Measurements from ENCODE around the gene RPTOR.

RPTOR gene

DNA sequence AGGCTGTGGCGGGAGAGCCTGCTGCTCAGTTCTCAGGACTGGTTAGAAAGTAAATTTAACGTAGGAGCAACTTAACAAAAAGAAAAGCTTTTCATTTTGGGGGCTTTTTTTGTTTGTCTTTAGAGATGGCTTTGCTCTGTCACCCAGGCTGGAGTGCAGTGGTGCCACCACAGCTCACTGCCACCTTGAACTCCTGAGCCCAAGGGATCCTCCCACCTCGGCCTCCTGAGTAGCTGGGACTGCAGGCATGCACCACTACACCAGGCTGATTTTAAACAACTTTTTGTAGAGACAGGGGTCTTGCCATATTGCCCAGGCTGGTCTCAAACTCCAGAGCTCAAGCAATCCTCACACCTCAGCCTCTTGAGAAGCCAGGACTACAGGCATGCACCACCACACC is 205.0 kb downstream of the RPTOR start:
- no peak for DNase-seq

DNA sequence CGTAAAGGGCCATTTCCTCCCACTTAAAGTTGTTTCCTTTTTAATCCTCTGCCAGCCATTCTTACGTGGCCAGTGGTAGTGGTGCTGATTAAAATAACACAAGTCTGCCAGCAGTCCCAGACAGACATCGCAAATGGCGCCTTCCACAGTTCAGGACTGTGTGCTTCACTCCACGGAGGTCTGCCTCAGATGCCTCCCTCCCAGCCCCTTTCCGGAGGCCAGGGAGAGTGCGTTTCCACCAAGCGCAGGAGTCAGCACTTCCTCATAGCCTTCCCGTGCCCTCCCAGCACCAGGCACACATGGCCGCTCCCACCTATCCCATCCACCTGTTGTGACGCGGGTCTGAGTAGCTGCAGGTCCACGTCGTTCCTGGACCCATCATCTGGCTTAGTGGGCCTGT is 205.6 kb downstream of the RPTOR start:
- no peak for DNase-seq

DNA sequence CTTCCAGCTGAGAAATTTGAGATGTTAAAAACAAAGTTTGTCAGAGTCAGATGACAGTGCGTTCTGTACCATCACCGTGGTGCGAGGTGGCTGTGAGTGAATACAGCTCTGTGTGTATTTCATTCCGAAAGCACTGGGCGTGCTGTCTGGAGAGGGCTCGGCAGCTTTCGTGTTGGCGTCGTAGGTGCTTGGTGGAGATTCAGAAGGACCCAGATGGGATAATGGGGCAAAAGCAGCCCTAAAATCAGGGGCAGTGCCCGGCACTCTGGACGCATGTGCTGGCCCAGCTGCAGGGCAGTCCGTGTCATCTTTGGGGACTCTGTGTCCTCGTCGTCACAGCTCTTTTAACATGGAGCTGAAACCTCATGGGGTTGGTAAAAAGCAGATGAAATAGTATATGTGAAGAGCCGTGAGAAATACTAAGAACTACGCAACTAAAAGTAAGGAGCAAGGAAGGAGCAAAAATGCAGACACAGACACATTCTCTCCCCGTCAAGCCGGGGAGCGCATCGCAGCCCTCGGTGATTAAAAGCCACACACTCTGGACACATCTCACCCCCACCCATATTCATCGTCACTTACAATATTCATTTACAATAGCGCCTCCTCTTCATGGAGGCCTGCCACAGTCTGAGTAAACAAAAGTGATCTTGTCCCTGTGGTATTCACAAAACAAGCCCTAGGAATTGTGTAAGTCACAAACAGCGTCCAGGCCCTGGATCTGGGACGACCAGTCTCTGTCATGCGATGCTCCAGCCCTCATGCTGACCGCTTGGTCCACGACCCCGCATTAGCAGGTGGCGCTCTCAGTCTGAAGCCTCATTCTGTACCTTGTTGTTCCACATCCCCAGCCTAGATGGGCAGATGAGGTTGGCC is 206.7 kb downstream of the RPTOR start:
- no peak for DNase-seq

DNA sequence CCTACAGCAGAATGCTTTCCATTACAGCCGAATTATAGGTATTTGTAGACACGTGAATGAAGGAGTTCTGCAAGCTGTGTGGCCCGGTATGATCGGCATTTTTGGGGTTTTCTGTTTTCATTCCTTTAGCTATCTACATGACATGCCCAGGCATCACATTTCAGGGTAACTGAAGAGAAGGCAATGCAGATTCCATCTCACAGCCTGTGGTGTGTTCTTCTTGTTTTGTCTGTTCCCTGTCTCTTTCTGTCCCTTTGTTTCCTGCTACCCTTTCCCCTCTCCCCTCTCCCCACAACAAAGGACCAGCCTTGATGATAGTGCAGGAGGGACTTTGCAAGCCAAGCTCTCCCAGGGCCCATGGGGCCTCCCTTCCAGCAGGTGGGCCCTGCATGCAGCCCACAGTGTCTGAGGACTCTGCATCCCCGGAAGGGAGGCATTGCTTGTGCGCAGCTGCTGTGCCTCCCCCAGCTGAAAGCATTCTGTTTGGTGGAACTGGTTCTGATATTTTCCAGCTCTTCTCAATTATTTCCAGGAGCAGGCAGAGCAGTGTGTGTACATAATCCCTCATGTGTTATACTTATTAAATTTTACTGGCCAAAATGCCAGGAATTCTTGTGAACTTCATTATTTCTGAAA is 207.4 kb downstream of the RPTOR start:
- DNase-seq, result no peak

DNA sequence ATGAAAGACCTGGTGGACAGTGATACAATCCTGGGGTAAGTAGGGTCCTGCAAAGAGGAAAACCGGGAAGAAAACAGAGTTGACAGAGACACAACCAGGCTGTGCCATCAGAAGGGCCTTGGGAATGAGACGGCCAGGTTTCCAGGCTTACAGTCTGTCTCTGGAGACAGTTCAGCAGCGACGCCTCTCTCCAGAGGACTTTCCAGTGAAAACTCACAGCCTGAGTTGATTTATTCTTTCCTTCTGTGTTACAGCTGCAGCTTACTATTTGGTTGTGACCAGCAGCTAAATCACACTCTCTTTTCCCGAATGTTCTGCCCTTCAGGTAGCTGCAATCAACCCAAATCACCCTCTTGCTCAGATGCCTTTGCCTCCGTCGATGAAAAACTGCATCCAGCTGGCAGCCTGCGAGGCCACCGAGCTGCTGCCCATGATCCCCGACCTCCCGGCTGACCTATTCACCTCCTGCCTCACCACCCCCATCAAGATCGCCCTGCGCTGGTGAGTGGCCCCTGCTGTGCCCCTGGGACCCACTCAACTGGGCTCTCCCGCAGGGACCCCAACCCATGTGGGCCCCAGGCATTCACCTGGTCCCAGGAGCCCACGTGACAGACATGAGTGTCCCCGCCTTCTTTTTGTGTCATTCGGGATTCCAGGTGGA is 209.2 kb downstream of the RPTOR start:
- DNase-seq, result no peak

DNA sequence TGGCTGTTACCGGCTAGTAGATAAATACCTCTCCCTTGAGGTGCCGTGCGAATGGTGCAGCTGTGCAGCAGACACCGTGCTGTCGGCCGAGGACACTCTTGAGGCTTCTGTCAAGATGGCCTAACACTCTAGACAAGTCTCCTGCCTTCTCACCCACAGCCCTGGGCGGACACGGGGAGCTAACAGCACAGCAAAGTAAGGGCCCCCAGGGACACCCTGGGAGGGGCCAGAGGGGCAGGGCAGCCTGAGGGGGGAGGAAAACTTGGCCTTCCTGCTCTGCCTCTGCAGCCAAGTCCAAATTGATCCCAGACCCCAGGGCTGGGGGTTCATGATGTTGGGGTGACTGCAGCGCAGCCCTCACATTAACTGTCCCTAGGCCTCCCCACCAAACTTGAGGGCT is 210.2 kb downstream of the RPTOR start:
- DNase-seq, result no peak

DNA sequence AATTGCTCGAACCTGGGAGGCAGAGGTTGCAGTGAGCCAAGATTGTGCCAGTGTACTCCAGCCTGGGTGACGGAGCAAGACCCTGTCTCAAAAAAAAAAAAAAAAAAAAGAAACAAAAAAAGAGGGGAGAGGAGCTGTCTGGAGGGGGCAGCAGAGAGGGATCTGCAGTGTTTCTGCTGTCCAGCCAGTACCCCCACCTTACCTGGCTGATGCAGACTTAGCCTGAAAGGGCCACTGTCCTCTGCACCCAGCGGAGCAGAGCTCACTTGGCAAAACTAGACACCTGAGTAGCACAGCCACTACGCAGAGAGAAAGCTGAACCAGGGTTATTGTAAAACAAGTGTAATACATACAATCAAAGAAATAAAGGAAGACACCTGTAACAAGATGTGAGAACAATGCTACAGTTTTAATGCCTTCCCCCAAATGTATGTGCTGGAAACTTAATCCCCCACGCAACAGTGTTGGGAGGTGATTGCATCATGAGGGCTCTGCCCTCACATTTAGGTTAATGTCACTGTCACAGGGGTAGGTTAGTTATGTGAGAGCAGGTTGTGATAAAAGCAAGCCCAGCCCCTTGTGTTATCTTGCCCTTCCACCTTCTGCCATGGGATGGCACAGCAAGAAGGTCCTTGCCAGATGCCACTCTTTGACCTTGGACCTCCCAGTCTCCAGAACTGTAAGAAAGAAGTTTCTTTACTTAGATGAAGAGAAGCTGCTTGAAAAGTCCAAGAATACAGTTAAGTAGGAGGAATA is 211.2 kb downstream of the RPTOR start:
- peak in 1 of 5 experiments; percentile 26 for DNase-seq

DNA sequence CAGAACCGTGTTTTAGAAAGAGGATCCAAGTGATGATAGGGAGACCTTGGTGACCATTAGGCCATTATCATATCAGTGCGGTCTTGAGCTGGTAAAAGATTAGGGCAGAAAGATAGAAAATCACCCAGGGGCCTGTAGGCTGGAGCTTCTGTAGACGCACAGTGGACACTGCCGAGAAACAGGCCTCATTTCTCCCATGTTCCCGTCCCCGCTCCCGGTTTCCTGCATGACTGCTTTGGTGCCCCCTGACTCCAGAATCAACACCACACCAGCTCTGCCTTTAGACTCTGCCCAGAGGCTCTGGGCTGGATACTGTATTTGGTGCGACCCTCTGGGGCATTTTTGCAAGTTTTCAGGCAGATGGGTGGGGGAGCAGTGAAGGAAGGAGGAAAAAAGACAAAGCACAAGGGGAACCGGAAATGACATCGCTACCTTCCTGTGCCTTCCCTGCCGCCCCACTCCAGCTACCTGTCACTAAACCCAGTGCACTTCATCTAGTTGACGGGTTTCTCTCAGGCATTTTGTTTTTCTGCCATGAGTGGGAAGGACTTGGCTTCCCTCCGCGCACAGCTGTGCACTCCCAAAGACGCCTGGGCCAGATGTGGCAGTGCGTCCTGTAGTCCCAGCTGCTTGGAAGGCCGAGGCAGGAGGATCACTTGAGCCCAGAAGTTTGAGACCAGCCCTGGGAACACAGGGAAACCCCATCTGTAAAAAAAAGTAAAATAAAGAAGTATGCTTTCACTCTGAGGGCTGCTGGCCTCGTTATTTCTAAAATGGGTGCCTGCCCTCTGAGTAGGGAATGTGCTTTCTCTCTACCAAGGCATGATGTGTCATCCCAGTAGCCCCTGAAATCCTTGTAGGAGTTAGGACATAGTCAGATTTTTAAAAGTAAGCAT is 214.1 kb downstream of the RPTOR start:
- DNase-seq, result peak in 1 of 5 experiments; percentile 66

DNA sequence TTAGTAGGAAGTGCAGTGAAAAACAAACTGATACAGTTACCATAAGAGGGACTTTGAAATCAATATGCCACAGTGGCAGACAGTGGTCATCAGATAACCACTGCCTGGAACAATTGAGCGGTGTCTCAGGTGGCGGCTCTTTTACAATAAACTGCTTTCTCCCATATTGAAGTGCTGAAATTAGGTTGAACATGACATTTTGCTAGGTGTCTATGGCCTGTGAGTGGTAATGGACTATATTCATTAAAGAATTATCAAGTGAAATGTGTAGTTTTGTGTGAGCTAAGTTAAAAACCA is 214.7 kb downstream of the RPTOR start:
- DNase-seq, result peak in 1 of 5 experiments; percentile 48

DNA sequence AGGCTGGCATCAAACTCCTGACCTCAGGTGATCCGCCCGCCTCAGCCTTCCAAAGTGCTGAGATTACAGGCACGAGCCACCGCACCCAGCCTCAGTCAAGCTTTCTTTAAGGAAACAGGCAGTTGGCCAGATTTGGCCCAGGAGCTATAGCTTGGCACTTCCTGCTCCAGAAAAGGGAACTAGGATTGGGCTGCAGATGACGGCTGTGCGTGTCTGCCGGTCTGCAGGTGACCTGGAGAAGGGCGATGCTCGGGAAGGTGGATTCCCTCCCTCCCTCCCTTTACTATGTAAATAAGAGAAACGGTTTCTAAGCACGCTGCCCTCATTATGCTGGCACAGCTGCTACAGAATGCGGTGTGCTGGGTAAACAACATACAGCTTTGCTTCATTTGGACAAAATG is 215.9 kb downstream of the RPTOR start:
- peak in 1 of 5 experiments; percentile 64 for DNase-seq

DNA sequence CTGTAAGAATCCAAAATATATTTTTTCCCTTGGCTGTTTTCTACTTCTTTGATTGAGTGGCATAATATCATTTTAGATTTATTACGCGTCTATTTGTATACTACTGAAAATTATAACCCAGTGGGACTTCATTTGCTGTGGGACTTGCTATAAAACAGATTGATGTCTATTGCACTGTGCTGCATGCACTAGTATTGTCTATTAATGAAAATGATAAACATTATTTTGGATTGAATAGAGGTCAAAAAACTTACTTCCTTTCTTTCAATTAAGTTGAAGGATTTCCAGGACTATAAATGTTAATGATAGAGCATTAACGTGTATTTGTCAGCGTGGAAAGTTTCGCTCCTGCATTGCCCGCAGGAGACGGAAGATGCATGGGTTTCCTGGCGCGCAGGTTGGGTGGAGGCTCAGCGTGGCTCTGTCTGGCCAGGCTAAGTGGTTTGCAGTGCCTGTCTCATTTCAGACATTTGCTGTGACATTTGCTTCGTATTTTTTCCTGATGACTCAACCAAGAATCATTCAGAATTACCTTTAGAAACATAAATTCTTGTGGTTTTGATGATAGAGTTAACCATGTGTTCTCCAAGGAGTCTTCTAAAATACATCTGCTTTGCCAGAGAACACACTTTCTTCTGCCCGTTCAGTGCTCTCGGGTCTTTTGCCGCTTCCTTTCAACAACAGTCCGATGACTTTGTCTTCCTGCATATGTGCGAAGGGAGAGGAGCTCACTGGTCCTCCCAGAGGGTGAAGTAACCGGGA is 216.7 kb downstream of the RPTOR start:
- peak; percentile 25 to 92 (median 40) for DNase-seq

DNA sequence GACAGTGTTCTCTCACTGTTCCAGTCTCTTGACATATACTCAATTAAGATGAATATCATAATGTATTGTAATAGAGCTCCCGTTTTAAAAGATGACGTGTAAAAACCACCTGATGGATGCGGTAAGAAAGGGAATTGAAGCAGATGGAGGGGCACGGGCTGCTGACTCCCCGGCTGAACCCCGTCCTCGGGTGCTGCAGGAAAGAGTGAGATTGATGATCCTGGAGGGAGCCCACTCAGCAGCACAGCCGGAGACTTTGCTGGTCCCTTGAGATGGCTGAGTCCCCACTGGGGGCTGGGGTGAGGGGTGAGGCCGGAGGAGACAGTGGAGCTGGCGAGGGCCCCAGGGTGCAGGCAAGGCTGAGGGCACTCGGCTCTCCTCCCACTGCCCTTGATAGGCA is 217.4 kb downstream of the RPTOR start:
- peak in 1 of 5 experiments; percentile 28 for DNase-seq

DNA sequence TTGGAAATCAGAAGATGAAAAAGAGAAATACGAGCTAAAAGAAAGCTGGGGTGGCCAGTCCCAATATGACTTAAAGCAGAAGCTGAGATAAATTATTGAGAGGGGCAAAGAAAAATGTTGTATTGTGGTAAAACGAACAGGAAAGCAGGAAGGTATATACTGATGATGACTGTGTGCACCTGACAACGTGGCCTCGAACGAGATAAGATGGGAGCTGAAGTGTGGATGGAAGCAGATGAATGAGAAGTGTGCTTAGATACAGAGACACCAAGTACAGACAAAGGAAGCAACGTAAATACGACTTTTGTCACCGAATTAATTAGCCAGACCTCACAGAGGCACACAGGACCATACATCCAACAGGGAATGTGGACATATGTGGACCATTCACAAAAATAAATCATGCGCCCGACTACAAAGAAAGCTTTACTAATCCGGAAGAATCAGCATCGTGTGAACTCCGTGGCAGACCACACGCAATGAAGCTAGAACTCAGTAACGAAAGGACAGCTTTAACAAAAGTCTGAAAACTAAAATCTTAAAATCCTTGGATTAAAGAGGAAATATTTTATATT is 218.7 kb downstream of the RPTOR start:
- peak in 1 of 5 experiments; percentile 52 for DNase-seq

DNA sequence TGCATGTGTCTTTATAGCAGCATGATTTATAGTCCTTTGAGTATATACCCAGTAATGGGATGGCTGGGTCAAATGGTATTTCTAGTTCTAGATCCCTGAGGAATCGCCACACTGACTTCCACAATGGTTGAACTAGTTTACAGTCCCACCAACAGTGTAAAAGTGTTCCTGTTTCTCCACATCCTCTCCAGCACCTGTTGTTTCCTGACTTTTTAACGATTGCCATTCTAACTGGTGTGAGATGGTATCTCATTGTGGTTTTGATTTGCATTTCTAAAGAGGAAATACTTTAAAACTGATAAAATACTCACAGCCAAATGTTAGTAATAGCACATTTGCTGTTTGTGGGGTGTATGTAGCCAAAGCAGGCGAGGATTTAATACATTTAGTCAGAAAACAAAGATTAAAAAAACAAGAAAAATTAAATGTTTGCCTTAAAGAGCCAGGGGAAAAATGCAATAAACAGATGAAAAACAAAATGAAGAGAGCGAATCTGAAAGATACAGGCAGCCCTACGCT is 220.0 kb downstream of the RPTOR start:
- DNase-seq, result peak in 1 of 5 experiments; percentile 73

DNA sequence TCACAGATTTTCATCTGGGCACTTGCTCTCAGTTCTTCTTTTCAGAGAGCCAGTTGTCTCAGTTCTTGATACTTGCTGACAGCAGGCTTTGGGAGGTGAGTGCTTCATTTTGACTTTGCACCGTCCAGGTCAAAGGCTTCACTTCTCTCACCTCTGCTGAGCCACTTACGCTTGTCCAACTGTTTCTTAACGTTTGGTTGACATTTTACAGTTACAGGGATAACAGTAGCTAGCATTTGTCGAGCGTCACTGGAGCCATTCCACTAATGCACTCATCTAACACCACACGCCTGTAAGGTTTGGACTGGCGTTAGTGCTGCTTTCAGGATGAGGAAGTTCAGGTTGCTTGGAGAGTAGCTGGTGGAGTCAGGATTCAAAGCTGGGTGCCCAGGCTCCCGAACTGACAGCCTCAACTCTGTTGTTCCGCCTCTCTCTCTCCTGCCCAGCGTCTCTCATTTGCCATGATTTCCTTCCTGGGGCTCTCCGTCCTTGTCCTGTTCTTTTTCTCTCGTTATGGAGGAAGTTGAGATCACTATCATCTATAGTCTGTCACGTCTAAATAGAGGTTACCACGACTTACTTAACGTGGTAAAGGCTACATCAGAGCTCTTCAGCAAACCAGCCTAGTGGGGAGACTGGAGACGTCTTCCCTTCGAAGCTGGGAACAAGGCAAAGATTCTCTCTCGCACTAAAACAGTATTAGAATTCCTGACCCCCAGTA is 220.8 kb downstream of the RPTOR start:
- DNase-seq, result peak in 2 of 5 experiments; percentile 22 to 68

DNA sequence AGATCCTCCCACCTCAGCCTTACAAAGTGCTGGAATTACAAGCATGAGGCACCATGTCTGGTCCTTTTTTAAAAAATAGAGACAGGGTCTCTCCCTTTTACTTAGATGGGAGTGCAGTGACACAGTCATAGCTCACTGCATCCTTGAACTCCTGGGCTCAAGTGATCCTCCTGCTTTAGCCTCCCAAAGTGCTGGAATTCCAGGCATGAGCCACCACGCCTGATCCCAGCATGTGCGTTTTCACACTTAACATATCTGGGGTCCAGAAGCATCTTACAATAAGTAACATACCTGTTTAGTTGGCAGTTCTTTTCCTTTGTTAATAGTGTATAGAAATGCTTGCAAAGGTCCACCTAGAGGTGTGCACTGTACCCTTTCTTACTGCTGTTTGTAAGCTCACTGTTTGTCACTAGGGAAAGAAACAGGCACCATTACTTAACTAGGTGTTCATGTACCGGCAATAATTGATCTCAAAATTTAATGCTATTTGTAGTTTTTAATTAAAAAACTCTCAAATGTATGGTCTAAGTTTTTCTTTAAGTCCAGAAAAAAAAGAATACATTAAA is 221.7 kb downstream of the RPTOR start:
- no peak for DNase-seq

DNA sequence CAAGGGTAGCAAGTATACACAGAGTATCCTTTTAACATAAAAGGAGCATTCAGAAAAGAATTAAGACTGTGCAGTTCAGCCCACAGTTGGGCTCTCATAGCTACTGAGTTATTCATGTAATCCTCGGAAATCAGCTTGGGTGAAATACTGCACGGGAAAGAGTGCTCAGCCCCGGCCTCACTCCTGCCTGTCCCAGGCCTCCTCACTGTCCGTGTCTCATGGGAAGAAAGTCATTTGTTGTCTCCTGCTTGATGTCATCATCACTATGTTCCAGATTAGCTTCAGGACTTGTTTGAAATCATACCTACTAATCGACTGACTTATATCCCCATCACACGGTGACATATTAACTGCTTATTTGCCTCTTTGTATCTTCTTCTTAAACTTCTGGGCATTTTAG is 223.8 kb downstream of the RPTOR start:
- DNase-seq, result no peak

DNA sequence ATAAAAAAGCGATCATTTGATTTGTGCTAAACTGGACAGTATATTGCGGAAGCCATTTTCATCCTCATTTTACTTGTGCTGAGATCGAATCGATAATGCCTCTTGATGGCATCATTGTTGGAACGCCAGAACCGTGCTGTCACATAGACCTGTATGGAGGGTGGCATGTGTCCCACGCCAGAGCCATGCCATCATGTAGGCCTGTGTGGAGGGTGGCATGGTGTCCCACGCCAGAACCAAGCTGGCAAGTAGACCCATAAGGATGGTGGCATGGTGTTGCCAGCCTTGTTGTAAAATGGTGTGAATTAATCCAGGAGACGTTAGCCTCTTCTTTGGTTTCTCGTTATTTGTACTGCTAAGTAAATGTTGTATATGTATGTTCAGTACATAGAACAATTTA is 224.3 kb downstream of the RPTOR start:
- DNase-seq, result no peak

DNA sequence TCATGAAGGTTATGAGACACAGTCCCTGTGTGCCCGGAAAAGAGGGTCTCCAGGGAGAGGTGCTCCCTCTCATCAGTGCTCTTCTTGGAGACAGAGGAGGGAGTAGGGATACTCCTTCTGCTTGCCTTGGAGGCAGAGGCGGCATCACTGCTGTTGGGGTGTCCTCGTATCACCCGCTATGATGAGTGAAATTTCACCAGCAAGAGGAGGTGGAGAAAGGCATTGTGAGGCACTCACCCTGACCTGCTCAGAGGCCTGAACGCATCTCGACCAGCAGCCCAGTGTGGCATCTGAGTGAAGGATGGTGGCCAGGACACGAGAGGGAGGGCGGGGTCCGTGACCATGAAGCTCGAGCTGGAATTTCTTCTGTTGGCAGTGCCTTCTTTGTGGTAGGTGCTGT is 224.9 kb downstream of the RPTOR start:
- DNase-seq, result no peak
